CD4-positive, alpha-beta T cell treated with Interleukin-4 for 1 hour (primary cell): ENCODE measurements around the gene SRRM2.

Experiments
- DNase-seq, 2 donors: peaks; one replicate each; pipeline ENCODE4 v3.0.0-alpha.2; 2020 to 2022

The SRRM2 gene

GRCh38 chr16:2779151-2779920 lies 26.9 kb downstream of the SRRM2 start:
- DNase-seq: no peak

- no peak for DNase-seq
Measured at GRCh38 chr16:2779978-2780898, 27.8 kb downstream of the SRRM2 start.

GRCh38 chr16:2782583-2783351 lies 30.3 kb downstream of the SRRM2 start:
- DNase-seq: no peak

- no peak for DNase-seq
Measured at GRCh38 chr16:2783581-2784357, 31.3 kb downstream of the SRRM2 start.

- DNase-seq: no peak
Measured at GRCh38 chr16:2784358-2785100, 32.1 kb downstream of the SRRM2 start.

- peak in 1 of 2 donors; percentile 13 for DNase-seq
Measured at GRCh38 chr16:2785101-2785991, 32.9 kb downstream of the SRRM2 start.

GRCh38 chr16:2786061-2786825 lies 33.8 kb downstream of the SRRM2 start:
- no peak for DNase-seq

- no peak for DNase-seq
Measured at GRCh38 chr16:2786826-2787151, 34.4 kb downstream of the SRRM2 start.

GRCh38 chr16:2787406-2787805 lies 35.0 kb downstream of the SRRM2 start, which contains the start of gene PRSS33:
Gene PRSS33, minus strand, starts transcription at chr16:2787560. Its CDS starts 1,013 bp downstream, at chr16:2786547.
- no peak for DNase-seq

- no peak for DNase-seq
Measured at GRCh38 chr16:2787961-2788360, 35.5 kb downstream of the SRRM2 start.

- no peak for DNase-seq
Measured at GRCh38 chr16:2790631-2791030, 38.2 kb downstream of the SRRM2 start.

GRCh38 chr16:2791174-2791573 lies 38.7 kb downstream of the SRRM2 start:
- no peak for DNase-seq

GRCh38 chr16:2792940-2793339 lies 40.5 kb downstream of the SRRM2 start:
- no peak for DNase-seq

GRCh38 chr16:2795395-2796143 lies 43.1 kb downstream of the SRRM2 start:
- peak in 1 of 2 donors; percentile 25 for DNase-seq

GRCh38 chr16:2798723-2799204 lies 46.3 kb downstream of the SRRM2 start:
- DNase-seq: no peak

GRCh38 chr16:2799205-2799858 lies 46.9 kb downstream of the SRRM2 start:
- DNase-seq: no peak

- no peak for DNase-seq
Measured at GRCh38 chr16:2799859-2800226, 47.4 kb downstream of the SRRM2 start.

GRCh38 chr16:2803545-2804195 lies 51.2 kb downstream of the SRRM2 start:
- DNase-seq: no peak
